Fibroblast of the conjunctiva (primary cell): ENCODE results near the gene NEMP2.
"Not testable (repeated sequence)": the region's sequence is repeated elsewhere in the genome, so short reads cannot be mapped to it uniquely, and the experiment has no call there.

Experiments
- DNase-seq: peaks from one replicate; pipeline ENCODE4 v3.0.0-alpha.2; 2010; ENCODE audit warnings: low read depth

NEMP2 gene

DNA sequence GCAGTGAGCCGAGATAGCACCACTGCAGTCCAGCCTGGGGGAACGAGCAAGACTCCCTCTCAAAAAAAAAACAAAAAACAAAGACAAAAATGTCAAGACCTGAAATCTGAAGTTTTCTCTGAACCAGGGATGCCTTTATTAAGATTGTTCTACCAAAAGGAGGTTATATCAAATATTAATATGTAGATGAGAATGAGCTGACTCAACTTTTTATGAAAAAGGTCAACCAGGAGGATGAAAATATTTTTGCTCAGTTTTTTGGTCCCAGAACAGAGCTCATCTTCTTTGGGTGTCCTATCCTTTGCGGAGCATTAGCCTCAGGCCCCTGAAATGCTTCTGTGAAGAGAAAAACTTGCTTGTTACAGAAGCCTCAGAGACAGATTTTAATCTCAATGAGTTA, 44.0 kb downstream of the NEMP2 start:
- no peak for DNase-seq

DNA sequence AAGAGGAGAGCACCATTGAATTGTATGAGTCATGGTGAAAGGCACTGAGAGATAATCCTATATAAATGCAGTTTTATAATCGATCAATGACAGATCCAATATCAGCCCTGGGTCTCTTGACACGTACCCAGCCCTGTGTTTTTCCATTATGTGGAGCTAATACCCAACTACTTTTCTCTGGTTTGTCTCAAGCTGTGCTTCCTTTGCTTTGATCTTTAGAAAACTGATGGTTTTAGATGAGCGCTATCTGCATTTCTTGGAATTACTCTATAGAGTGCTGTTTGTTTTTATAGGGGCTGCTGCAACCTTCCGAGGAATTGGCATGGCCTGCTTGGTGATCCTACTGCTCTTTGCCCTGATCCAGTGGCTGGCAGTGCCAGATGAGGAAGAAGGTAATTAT, 45.0 kb downstream of the NEMP2 start:
- no peak for DNase-seq

DNA sequence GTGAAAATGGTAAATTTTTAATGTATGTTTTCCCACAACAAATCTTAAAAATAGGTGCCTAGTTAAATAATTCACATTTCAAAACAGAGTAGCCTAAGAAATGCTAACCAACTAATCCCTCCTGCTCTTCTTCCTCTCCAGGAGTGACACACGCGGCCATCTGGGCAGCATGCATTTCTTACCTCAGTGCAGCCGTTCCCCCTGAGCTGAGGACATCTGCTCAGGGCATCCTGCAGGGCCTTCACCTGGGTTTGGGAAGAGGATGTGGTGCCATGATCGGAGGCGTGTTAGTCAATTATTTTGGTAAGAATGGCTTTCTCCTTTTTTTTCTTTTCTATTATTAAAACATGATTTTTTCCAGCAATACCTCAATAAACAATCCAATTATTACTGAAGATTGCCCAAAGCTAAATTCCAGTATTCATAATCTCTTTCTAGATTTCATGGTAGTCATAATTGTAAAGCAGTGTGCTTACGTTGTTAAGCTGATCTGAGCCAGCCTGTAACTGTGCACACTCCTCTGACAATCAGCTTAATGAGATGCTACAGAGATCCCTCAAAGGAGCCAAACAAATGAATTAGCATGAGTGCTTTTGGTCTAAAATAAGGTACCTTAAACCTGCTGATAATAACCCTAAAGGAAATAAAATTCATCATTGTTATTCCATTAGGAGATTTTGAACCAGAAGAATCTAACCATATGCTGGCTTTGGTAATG, 45.8 kb downstream of the NEMP2 start:
- no peak for DNase-seq

DNA sequence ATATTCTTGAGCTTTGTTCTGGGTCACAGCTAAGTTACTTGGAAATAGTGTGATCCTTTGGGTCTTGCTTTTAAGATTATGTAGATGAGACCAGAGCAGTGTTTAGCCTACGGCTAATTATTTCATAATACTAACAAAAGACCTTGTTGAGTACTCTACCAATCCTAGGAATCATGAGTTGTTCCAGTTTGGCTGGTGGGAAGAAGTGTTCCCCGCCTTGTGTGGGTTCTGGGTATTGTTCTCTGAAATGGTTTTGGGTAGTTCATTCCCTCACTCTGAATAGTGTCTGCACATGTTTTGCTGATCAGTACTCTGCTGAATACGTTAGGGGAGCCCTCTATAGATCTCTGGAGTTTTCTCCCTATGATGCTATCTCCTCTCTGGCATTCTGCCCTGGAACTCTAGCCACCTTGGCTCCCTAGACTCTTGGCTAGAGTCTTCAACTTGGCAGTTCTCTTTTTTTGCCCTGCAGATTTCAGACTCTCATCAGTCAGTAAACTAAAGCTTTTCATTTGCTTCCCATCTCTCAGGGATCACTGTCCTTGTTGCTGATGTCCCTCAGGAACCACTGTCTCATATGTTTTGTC, 48.4 kb downstream of the NEMP2 start:
- DNase-seq = no peak

DNA sequence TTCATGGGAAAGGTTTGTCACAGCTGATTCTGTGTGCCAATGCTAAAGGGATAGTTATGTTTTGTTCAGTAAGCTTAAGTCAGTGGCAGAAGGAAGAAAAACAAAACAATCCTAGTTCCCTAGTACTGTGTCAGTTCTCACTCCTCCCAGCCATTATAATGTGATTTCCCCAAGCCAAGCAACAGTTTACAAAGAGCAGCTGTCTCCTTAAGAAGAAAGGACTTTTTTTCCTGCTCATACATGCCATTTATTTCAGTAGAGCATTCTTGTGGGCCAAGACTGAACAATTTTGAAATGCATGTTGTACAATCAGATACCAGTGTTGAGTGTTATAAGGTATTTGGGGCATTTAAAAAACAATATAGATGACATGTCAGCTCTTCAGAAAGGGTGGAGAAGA, 52.1 kb downstream of the NEMP2 start:
- DNase-seq = no peak

DNA sequence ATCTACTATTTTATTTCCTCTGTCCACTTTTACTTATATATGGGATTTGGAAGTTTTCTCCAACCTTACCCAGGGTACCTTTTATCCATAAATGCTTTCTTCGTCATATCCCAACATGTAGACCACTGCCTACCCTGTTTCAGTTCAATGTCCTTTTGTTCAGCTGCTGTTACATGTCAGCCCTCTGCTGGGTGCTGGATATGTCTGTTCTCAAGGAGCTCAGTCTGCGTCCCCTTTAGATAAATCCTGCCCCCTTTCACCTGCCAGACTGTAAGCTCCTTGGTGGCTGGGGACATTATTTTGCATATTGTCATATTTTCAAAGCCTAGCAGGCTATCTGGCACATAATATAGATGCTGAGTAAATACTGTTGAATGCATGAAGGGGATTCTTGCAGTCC, 53.2 kb downstream of the NEMP2 start:
- no peak for DNase-seq

DNA sequence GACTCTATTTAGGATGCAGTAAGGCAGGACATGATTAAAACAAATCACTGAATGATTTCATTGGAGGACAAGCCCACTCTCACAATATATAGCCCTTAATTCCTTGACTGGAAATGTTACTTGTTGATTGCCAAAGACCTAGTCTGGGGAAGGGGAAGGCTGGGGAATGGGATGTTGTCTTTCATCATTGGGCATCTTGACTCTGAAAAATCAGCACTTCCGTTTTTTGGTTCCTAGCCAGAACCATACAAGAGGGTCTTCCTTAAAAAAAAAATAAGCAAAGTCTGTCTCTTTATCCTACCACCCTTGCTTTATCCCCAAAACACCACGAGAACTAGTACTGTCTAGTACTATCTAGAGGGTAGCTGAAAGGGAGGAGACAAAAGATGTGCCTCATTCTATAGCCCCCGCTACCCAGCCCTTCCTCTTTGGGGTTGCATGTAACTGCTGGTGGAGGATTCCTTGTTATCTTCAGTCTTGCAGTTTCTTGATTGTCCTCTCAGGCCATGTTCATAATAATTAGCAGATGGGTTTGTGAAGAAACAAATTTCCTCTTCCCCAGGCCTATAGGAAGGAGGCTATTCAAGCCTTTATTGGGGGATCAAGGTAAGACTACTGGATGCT, 55.8 kb downstream of the NEMP2 start:
- no peak for DNase-seq

DNA sequence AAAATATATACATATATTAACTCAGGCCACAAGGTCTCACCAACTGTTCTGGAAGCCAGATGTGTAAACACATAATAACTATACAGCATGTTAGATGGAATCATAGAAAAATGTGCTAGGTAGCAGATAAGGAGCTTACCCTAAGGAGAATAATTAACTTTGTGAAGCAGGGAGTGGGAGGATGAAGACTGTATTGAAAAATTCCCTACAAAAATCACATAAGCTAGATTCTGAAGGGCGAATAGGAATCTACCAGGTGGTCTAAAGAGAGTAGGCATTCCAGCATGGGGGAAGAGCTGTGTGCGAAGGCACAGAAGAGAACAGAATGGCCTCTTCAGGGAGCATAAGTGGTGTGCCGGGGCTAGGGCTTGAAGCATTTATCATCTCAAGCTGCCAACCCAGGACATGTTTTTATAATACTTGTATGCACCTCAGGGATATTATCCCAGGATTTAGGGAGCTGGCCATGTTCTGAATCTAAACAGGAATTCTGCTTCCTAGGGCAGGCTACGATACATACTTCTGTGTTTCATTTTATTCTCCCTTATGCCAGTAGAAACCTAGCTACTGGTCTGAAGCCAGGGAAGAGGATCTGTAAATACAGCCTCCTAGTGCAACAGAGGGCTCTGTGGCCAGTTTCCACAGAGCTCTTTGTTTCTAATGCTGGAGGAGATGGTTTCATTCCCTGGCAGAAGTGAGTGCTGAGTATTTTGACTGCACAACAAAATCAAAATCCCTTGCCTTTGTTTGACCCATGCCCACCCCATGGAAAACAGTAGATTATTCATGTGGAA, 56.7 kb downstream of the NEMP2 start:
- DNase-seq = no peak

DNA sequence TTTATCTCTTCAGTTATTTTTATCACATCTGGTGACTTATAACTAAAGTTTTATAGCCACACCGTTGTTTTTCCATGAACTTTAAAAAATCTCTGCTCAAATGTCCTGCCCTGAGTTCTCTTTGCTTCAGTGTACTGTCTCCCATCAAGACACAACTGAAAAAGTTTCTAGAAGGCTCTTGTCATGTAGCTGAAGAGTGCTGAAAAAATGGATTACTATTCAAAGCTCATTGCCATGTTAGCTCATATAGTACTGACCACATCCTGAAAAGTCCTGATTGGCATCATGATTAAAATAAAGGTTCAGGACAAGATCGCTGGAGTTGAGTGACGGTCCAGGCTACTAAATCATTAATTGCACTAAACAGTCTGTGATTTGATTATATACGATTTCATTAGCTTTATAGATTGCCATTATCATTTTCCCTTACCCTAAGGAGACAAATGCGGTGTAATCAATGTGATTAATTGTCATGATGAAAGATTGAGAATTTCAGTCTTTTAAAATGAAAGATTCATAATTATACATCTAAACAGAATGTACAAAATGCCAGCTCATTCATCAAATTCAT, 64.2 kb downstream of the NEMP2 start:
- DNase-seq = no peak

DNA sequence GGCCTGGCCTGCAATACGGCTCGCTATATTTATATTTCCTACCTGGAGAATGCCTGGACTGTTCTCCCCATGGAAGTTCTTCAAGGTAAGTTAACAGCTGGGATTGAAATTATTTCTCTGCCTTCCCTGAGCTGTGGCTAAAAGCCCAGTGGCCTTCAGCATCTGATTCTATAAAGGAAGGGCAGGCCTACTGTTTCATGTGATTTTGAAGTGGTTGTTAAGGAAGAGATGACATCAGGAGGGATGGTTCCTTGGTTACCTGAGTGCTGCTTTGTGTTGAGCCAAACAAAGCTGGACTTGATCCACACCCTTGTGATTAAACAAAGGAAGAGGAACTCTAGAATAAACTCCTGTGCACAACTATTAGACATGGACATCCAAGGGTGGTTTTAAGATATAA, 64.8 kb downstream of the NEMP2 start:
- peak; percentile 67 for DNase-seq

DNA sequence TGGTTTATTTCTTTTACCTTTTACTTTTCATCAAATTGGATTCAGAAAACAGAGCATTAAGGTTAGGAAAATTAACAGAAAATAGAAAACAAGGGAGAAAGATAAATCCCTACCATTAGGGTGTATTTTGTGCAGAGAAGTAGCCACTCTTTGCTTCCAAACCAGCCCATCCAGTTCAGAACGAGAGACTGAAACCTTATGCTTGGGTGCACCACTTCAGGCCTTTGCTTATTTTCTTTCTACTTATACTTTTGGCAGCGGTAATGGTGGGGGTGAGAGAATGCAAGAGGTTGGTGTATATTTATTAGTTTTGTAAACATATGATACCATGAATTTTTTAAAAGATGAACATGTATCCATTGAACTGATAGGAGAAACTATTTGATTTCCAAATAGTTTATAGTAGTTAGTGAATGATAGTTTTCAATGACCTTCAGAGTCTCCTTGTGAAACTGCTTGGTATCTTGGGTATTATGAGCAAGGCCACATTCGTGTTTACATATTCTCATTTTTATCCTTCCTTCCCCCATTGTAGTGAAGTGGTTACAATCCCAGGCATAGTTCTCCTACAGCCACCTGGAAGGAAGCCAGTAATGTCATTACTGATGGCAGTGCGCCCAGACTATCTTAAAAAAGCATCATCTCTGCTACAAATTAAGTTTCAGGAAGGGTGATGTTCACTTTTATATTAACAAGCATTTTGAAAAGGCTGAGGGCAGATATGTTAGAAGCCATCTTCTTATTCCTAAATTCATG, 65.5 kb downstream of the NEMP2 start:
- peak; percentile 98 for DNase-seq

DNA sequence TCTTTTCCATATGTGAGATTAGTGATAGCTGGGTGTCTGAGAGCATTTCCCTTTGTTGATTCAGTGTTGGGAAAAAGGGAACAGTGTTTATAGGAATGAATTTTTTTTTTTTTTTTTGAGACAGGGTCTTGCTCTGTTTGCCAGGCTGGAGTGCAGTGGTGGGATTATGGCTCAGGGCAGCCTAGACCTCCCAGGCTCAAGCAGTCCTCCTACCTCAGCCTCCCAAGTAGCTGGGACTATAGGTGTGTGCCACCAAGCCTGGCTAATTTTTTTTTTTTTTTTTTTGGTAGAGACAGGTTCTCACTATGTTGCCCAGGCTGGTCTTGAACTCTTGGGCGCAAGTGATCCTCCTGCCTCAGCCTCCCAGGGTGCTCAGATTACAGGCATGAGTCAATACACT, 66.2 kb downstream of the NEMP2 start:
- DNase-seq = not testable (repeated sequence)

DNA sequence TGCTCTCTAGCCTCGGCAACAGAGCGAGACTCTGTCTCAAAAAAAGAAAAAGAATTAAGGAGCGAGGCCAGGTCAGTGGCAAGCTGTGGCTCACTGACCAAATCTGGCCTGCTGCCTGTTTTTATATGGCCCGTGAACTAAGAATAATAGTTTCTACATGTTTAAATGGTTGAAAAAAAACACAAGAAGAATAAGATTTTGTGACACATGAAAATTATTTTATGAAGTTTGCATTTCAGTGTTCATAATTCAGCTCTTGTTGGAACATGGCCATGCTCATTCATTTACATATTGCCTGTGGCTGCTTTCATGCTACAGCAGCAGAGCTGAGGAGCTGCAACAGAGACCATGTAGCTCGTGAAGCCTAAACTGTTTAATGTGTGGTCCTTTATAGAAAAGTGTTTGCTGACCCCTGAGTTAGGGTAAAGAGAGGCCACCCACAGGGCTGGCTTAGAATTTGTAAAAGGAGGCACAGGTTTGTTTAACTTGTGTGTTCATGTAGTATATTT, 66.9 kb downstream of the NEMP2 start:
- no peak for DNase-seq

DNA sequence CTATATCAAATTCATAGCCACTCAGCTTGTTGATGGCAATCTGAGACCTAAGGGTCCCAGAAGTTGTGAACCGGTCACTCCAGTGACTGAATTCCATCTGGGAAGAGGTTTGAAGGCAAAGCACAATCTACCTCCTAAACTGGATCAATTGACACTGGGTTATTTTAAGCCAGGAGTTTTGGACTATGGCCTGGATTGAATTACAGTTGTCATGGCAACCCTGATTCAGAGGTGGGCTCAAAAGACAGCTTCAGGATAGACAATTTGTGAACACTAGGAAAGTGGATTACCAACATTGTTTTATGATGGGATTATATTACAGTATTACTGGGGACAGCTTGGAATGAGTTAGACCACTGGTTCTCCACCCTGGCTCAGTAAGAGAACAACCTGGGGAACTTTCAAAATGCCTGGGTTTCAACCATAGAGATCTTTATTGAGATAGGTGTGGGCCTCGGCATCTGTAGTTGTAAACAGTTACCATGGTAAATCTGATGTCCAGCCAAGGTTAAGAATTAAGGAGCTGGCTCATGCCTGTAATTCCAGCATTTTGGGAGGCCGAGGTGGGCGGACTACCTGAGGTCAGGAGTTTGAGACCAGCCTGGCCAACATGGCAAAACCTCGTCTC, 67.6 kb downstream of the NEMP2 start:
- DNase-seq = no peak

DNA sequence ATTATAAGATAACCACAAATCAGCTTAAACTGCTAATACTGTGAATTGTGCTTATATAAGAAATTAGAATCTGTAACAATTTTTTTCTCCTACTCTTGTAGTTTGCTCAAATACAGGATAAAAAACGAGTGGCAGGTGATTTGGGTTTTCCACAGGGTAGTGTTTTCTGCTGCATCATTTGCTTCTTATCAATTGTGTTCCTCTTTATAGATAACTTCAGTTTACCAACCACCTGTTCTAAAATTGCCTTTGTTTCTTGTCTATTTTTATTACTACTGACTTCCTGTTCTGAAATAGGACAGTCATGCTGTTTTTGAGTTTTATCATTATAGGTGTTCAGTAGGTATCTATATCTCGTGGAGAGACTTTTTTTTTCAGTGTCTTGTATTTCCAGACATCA, 69.5 kb downstream of the NEMP2 start:
- no peak for DNase-seq

DNA sequence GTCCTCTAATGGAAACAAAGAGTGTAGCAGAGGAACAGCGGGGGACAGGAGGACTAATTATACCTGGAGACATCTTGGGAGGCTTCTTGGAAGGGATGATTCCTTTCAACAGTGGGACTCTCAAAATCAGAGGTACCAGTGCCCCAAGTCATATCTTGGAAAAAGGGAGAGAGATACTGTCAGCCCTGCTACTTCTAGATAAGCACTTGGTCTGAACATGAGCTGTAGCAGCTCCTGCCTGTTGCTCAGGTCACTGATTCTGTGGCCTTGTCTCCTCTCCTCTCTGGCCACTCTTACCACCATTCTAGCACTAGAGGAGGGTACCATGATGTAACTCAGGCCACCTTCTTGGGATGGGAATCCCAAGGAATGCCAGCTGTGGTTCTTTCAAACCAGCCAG, 71.9 kb downstream of the NEMP2 start:
- no peak for DNase-seq

DNA sequence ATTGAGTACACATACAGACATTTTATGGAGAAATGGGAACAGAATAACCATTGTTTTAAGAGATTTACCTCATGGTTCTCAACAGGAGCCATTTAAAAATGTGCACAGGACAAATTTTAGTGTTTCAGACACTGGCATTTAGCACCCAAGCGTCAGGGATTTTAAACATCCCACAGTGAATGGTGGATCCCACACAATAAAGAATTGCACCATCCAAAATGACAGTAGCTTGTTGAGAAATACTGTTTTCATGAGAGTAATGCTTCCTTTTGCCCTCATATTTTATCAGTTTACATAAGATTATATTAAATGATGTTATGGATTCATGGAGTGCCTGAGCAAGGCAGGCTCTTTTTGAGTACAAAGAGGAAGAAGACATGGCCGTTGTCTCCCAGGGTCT, 72.3 kb downstream of the NEMP2 start:
- DNase-seq = no peak

DNA sequence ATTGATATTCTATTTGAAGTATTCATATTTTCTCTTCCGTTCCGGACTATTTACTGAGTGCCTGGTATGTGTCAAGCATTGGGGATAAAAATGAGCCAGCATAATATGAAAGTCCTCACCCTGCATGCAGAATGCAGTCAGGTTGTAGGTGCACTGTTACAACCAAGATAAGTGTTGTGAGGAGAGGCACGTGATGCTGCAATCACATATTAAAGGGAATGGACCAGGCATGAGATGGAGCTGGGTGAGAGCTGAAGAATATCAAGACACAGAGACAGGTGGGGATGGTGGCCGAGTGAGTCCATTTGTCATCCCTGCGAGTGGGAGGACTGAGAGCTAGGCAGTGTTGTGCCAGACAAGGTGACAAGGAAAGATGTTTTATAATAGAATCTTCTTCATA, 74.0 kb downstream of the NEMP2 start:
- DNase-seq = no peak

DNA sequence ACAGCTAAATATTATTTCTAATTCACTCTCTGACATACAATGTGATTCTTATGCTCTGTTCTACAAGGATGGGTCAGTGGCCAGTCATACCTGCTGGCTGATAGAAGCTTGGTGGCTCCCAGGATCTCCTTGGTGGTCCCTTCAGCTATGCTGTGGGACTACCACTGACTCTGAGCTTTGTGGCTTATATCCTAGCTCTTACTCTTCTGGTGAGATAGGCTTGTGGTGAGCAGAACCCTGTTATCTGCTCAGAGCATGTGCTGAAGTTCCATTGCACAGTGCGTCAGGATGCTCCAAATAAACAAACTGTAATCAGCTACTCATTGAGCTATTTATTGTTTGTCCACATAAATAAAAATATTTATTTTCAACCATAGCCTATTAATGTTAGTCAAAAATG, 74.6 kb downstream of the NEMP2 start:
- DNase-seq = no peak

DNA sequence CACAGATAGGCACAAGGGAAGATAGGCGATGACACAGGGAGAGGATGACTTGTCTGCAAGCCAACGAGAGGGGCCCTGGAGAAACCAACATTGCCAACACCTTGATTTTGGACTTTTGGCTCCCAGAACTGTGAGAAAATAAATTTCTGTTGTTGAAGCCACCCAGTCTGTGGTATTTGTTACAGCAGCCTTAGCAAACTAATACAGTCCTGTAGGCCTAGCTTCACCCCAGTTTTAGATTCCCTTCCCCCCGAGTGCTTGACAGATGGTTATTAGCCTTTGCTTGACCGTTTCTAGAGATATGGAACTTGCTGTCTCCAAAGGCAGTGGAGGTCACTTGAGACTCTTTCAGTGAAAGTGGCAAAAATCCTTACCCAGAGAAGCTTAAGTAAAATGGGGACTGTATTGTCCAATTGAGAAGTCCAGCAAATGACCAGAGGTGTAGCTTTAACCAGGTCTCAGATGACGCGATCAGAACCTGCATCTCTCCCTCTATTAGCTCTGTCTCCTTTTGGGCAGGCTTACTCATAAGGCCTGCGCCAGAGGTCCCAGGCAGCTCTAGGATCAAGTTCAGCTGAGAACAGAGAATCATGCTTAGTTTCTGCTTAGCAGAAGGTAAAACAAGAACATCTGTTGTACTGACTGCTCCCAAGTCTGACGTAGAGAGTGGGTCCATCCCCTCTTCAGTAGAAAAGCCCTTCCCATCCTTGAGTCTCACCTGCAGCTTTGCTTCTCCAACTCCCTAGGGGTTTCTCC, 76.0 kb downstream of the NEMP2 start:
- no peak for DNase-seq
